Caco-2 (cell line): ENCODE measurements around the gene OPA1. TPM values are rescaled to one million over a fixed set of nuclear protein-coding genes. Genes with fewer than 3 reads are reported as not detected.

Experiments
- BruUV-seq: library from RNA; stranded (reverse); fragments of 400-500 nt; replicated peaks from 2 replicates; lab custom pipeline; 2021; lab: Mats Ljungman, UMichigan
- CTCF ChIA-PET: fragments of 300-600 bp; sonication (Branson Sonifier 250); formaldehyde crosslinking; loops from one replicate; lab custom pipeline; 2022; ENCODE audit warnings: antibody characterized with exemption; lab: Charles Lee
- POLR2A ChIA-PET: fragments of 300-600 bp; sonication (Branson Sonifier 250); formaldehyde crosslinking; loops from one replicate; lab custom pipeline; 2022; ENCODE audit warnings: antibody characterized with exemption; lab: Charles Lee
- DNase-seq, 2 experiments: peaks; one replicate each; pipeline versions ENCODE4 v3.0.0 to v3.0.0-alpha.2; 2020 to 2022
- H3K27me3 ChIP-seq: replicated peaks from 2 replicates; pipeline ENCODE4 v1.6.0; 2011; ENCODE audit warnings: low read length; ENCODE audit not compliant: control insufficient read depth, insufficient read depth
- H3K36me3 ChIP-seq: 2 replicates; pipeline ENCODE4 v1.5.1; 2011; ENCODE audit warnings: low read length; ENCODE audit not compliant: control insufficient read depth, insufficient read depth
- H3K4me1 ChIP-seq: fragments of 250-450 bp; sonication (Bioruptor Pico); 2 replicates; pipeline ENCODE4 v1.5.1; 2020; ENCODE audit warnings: mild to moderate bottlenecking
- H3K4me3 ChIP-seq: 2 replicates; pipeline ENCODE4 v1.5.1; 2011; ENCODE audit warnings: low read depth, mild to moderate bottlenecking, control low read depth, low read length
- H3K9me3 ChIP-seq: fragments of 250-450 bp; sonication (Bioruptor Pico); 2 replicates; pipeline ENCODE4 v1.5.1; 2020; ENCODE audit warnings: mild to moderate bottlenecking, moderate library complexity
- H3K27ac Mint-ChIP-seq: one replicate; pipeline ENCODE4 v1.8.0; 2022; ENCODE audit warnings: mixed read lengths; ENCODE audit not compliant: unreplicated experiment
- H3K27me3 Mint-ChIP-seq: one replicate; pipeline ENCODE4 v1.8.0; 2022; ENCODE audit warnings: mixed read lengths; ENCODE audit not compliant: insufficient read depth, unreplicated experiment
- H3K36me3 Mint-ChIP-seq: one replicate; pipeline ENCODE4 v1.8.0; 2022; ENCODE audit warnings: mild to moderate bottlenecking, mixed read lengths; ENCODE audit not compliant: insufficient read depth, unreplicated experiment
- H3K4me1 Mint-ChIP-seq: one replicate; pipeline ENCODE4 v1.8.0; 2022; ENCODE audit warnings: low read depth, mixed read lengths; ENCODE audit not compliant: unreplicated experiment
- H3K4me3 Mint-ChIP-seq: one replicate; pipeline ENCODE4 v1.8.0; 2022; ENCODE audit warnings: mild to moderate bottlenecking, moderate library complexity, mixed read lengths; ENCODE audit not compliant: unreplicated experiment
- H3K9me3 Mint-ChIP-seq: one replicate; pipeline ENCODE4 v1.8.0; 2022; ENCODE audit warnings: mixed read lengths; ENCODE audit not compliant: unreplicated experiment
- CTCF ChIP-seq, 2 experiments: fragments of 200-600 bp in 1 of 2; IDR thresholded peaks; 1 replicate in 1 of 2; 2 replicates in 1 of 2; pipeline versions ENCODE4 v1.5.1 to v1.8.0; 2011 to 2022; ENCODE audit warnings: antibody characterized with exemption in 1 of 2, control low read depth in 1 of 2, inconsistent platforms in 1 of 2, low read depth in 1 of 2, low read length in 1 of 2, mild to moderate bottlenecking in 1 of 2, moderate library complexity in 1 of 2; ENCODE audit not compliant: insufficient read depth in 1 of 2, severe bottlenecking in 1 of 2, unreplicated experiment in 1 of 2
- intact Hi-C: fragments of 100-400 bp; cut with micrococcal nuclease; formaldehyde crosslinking; loops from one replicate; pipeline ENCODE4 v1.10.0; 2022; ENCODE audit not compliant: unreplicated experiment
- total RNA-seq: library from RNA; stranded (reverse); gene quantifications from 2 replicates; pipeline ENCODE4 v1.2.3, GENCODE V29; 2022

OPA1 gene
- total RNA-seq, 1 experiment from 2014 or later: 61.4 TPM

- Histone ChIP-seq H3K9me3 (no peaks in the 10 kb centered on the region), H3K4me1 (no peaks in the 10 kb centered on the region), H3K4me3 (no peak overlapping the region), H3K36me3 (no peaks in the 10 kb centered on the region), H3K27me3 (no peaks in the 10 kb centered on the region)
- POLR2A ChIA-PET: no interaction called here
- no peaks in the 10 kb centered on the region for H3K27me3 Mint-ChIP-seq
- CTCF ChIA-PET: no interaction called here
- H3K4me1 Mint-ChIP-seq: no peaks in the 10 kb centered on the region
- no TSS peak for BruUV-seq
- no peak for TF ChIP-seq CTCF (IDR thresholded peaks at IDR 0.05; ENCODE audit: insufficient read depth in 1 of 2, low read depth in 1 of 2, low read length in 1 of 2, severe bottlenecking in 1 of 2, unreplicated experiment in 1 of 2)
- no peak overlapping the region for H3K27ac Mint-ChIP-seq
- intact Hi-C loops: no loop called here
- H3K4me3 Mint-ChIP-seq: no peak overlapping the region
- no peaks in the 10 kb centered on the region for H3K9me3 Mint-ChIP-seq
- H3K36me3 Mint-ChIP-seq: peaks cover 44% of the 10 kb centered on the region
- no peak for DNase-seq
These were observed 27.6 kb downstream of the OPA1 start for GRCh38 chr3:193620650-193621049.

- CTCF ChIA-PET: no interaction called here
- no peak overlapping the region for H3K4me3 ChIP-seq
- H3K36me3 ChIP-seq: no peaks in the 10 kb centered on the region
- POLR2A ChIA-PET: no interaction called here
- TF ChIP-seq CTCF (IDR thresholded peaks at IDR 0.05; ENCODE audit: insufficient read depth in 1 of 2, low read depth in 1 of 2, low read length in 1 of 2, severe bottlenecking in 1 of 2, unreplicated experiment in 1 of 2): no peak
- no peaks in the 10 kb centered on the region for H3K27me3 Mint-ChIP-seq
- H3K9me3 ChIP-seq: no peaks in the 10 kb centered on the region
- H3K4me1 ChIP-seq: no peaks in the 10 kb centered on the region
- peaks cover 44% of the 10 kb centered on the region for H3K36me3 Mint-ChIP-seq
- H3K4me3 Mint-ChIP-seq: no peak overlapping the region
- no peaks in the 10 kb centered on the region for H3K9me3 Mint-ChIP-seq
- intact Hi-C loops: no loop called here
- no TSS peak for BruUV-seq
- no peaks in the 10 kb centered on the region for H3K27me3 ChIP-seq
- no peak overlapping the region for H3K27ac Mint-ChIP-seq
- no peaks in the 10 kb centered on the region for H3K4me1 Mint-ChIP-seq
- no peak for DNase-seq
These were observed 28.1 kb downstream of the OPA1 start for GRCh38 chr3:193621127-193621526.

DNA sequence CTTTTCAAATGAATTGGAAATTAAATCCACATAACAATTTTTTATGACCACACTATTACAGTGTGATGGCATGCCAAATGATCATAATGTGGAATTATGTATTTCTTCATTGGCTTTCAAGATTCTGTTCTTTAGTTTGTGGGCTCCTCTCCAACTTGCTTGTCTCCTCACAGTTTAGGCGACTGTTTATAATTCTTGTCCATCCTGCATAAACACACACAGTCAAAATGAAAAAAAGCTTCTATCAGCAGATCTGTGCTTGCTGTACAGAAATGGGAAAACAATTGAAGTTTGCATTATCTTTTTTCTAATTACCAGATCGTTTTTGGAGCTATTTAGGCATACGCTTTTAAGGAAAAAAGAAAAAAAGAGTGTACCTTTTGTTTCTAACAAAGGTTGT is 37.0 kb downstream of the OPA1 start:
- no peaks in the 10 kb centered on the region for H3K27me3 ChIP-seq
- TF ChIP-seq CTCF (IDR thresholded peaks at IDR 0.05; ENCODE audit: insufficient read depth in 1 of 2, low read depth in 1 of 2, low read length in 1 of 2, severe bottlenecking in 1 of 2, unreplicated experiment in 1 of 2): no peak
- no peaks in the 10 kb centered on the region for H3K27me3 Mint-ChIP-seq
- H3K4me3 ChIP-seq: no peak overlapping the region
- no peaks in the 10 kb centered on the region for H3K4me1 ChIP-seq
- H3K9me3 Mint-ChIP-seq: no peaks in the 10 kb centered on the region
- peaks cover 7% of the 10 kb centered on the region for H3K36me3 Mint-ChIP-seq
- no peaks in the 10 kb centered on the region; the same call in 1 of the 2 replicates for H3K36me3 ChIP-seq
- no peaks in the 10 kb centered on the region for H3K4me1 Mint-ChIP-seq
- no peak overlapping the region for H3K27ac Mint-ChIP-seq
- H3K4me3 Mint-ChIP-seq: no peak overlapping the region
- no peaks in the 10 kb centered on the region for H3K9me3 ChIP-seq
- ChIA-PET CTCF (no interaction called here), POLR2A (no interaction called here)
- intact Hi-C loops: no loop called here
- no TSS peak for BruUV-seq
- no peak for DNase-seq
